Panc1 (cell line): ENCODE results near the gene TXN. TPM values are rescaled to one million over a fixed set of nuclear protein-coding genes. Genes with fewer than 3 reads are reported as not detected.

Experiments used
- ATAC-seq: fragments of 200-7000 bp; cut with Tn5 transposase; 2 replicates; pipeline ENCODE4 v1.9.1; 2020; ENCODE audit warnings: mild to moderate bottlenecking, moderate library complexity
- BruUV-seq: library from RNA; stranded (reverse); fragments of 400-500 nt; replicated peaks from 2 replicates; lab custom pipeline; 2021; lab: Mats Ljungman, UMichigan
- CTCF ChIA-PET: fragments of 300-600 bp; sonication (Branson Sonifier 250); formaldehyde crosslinking; loops from one replicate; lab custom pipeline; 2022; ENCODE audit warnings: antibody characterized with exemption; lab: Charles Lee
- POLR2A ChIA-PET: fragments of 300-600 bp; sonication (Branson Sonifier 250); formaldehyde crosslinking; loops from one replicate; lab custom pipeline; 2022; ENCODE audit warnings: antibody characterized with exemption; lab: Charles Lee
- DNase-seq: peaks from one replicate; pipeline ENCODE4 v3.0.0-alpha.2; 2010; ENCODE audit warnings: low read depth, low spot score
- H3K27ac ChIP-seq: 2 replicates; pipeline ENCODE4 v1.5.1; 2011; ENCODE audit warnings: mild to moderate bottlenecking, low read length, inconsistent platforms
- H3K27me3 ChIP-seq: fragments of 200-500 bp; sonication (Bioruptor generic); 2 replicates; pipeline ENCODE4 v1.6.0; 2014; ENCODE audit warnings: low read length, inconsistent platforms; ENCODE audit not compliant: control insufficient read depth, insufficient read depth
- H3K36me3 ChIP-seq: fragments of 200-500 bp; sonication (Bioruptor generic); 2 replicates; pipeline ENCODE4 v1.5.1; 2014; ENCODE audit warnings: inconsistent platforms, mild to moderate bottlenecking, low read length, moderate library complexity; ENCODE audit not compliant: control insufficient read depth, insufficient read depth
- H3K4me1 ChIP-seq: 2 replicates; pipeline ENCODE4 v1.5.1; 2011; ENCODE audit warnings: inconsistent platforms, mild to moderate bottlenecking, low read length, moderate library complexity; ENCODE audit not compliant: control insufficient read depth, insufficient read depth
- H3K4me3 ChIP-seq, 2 experiments: 2 replicates each; pipeline ENCODE4 v1.5.1; 2011 to 2012; ENCODE audit warnings: low read depth in 2 of 2, low read length in 2 of 2, mild to moderate bottlenecking in 2 of 2, inconsistent platforms in 1 of 2, moderate library complexity in 1 of 2
- H3K9me3 ChIP-seq: fragments of 200-500 bp; sonication (Bioruptor generic); 2 replicates; pipeline ENCODE4 v1.5.1; 2014; ENCODE audit warnings: low read depth, mild to moderate bottlenecking, inconsistent platforms, low read length, moderate library complexity; ENCODE audit not compliant: control insufficient read depth, insufficient read depth
- POLR2AphosphoS5 ChIP-seq: IDR thresholded peaks from 2 replicates; pipeline ENCODE4 v1.6.1; 2012; ENCODE audit warnings: mild to moderate bottlenecking, low read depth, low read length, moderate library complexity
- SIN3A ChIP-seq: IDR thresholded peaks from 2 replicates; pipeline ENCODE4 v1.6.1; 2012; ENCODE audit warnings: low read depth, mild to moderate bottlenecking, low read length, moderate library complexity, borderline replicate concordance; ENCODE audit not compliant: insufficient read depth
- TCF7L2 ChIP-seq: IDR thresholded peaks from 2 replicates; pipeline ENCODE4 v1.6.1; 2011; ENCODE audit warnings: mild to moderate bottlenecking, low read depth, low read length, inconsistent platforms
- in situ Hi-C: cut with HindIII; loops from 2 replicates; pipeline ENCODE4 v1.10.0; 2016; ENCODE audit warnings: low sequenced_read_pairs, low pct_unique_long_range_greater_than_20kb
- intact Hi-C: fragments of 100-400 bp; cut with micrococcal nuclease; formaldehyde crosslinking; loops from one replicate; pipeline ENCODE4 v1.10.0; 2022; ENCODE audit not compliant: unreplicated experiment
- total RNA-seq: library from RNA; stranded (reverse); gene quantifications from one replicate; pipeline ENCODE4 v1.2.1, GENCODE V29; 2021; ENCODE audit not compliant: unreplicated experiment
- TF ChIP-seq, protein P1 (sequence below), 2 experiments: IDR thresholded peaks; 2 replicates each; pipeline ENCODE4 v1.6.1; 2011 to 2012; ENCODE audit warnings: low read depth in 2 of 2, control low read depth in 1 of 2, low read length in 1 of 2, mild to moderate bottlenecking in 1 of 2, moderate library complexity in 1 of 2; ENCODE audit not compliant: insufficient read depth in 1 of 2
- TF ChIP-seq, protein P2 (sequence below): fragments of 450-650 bp; IDR thresholded peaks from 2 replicates; pipeline ENCODE4 v1.5.1; 2017; ENCODE audit warnings: mild to moderate bottlenecking

Gene TXN
- total RNA-seq, 1 experiment from 2014 or later = 197 TPM

DNA sequence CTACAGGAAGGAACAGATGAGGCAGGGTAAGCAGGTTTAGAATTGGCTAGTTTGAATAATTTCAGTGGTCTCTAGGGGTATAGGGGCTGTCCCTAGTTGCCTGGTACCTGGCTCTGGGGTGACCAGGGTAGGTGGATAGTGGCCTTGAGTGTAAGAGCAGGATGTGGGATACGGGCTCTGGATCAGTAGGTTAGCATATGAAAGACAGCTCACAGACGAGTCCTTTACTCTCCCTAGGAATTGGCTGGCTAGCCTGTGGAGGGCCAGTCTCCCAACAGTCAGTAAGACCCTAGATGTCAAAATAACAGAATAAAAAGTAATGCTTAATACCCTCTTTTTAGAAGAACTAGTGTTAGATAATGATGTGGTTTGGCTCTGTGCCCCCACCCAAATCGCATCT, 31.7 kb downstream of the TXN start:
- TF ChIP-seq, protein P1, sequence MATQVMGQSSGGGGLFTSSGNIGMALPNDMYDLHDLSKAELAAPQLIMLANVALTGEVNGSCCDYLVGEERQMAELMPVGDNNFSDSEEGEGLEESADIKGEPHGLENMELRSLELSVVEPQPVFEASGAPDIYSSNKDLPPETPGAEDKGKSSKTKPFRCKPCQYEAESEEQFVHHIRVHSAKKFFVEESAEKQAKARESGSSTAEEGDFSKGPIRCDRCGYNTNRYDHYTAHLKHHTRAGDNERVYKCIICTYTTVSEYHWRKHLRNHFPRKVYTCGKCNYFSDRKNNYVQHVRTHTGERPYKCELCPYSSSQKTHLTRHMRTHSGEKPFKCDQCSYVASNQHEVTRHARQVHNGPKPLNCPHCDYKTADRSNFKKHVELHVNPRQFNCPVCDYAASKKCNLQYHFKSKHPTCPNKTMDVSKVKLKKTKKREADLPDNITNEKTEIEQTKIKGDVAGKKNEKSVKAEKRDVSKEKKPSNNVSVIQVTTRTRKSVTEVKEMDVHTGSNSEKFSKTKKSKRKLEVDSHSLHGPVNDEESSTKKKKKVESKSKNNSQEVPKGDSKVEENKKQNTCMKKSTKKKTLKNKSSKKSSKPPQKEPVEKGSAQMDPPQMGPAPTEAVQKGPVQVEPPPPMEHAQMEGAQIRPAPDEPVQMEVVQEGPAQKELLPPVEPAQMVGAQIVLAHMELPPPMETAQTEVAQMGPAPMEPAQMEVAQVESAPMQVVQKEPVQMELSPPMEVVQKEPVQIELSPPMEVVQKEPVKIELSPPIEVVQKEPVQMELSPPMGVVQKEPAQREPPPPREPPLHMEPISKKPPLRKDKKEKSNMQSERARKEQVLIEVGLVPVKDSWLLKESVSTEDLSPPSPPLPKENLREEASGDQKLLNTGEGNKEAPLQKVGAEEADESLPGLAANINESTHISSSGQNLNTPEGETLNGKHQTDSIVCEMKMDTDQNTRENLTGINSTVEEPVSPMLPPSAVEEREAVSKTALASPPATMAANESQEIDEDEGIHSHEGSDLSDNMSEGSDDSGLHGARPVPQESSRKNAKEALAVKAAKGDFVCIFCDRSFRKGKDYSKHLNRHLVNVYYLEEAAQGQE (IDR thresholded peaks at IDR 0.05; ENCODE audit: insufficient read depth in 1 of 2, low read depth in 2 of 2, low read length in 1 of 2) = no peak
- no peak for TF ChIP-seq TCF7L2
- no peak for TF ChIP-seq POLR2AphosphoS5
- TF ChIP-seq, protein P2, sequence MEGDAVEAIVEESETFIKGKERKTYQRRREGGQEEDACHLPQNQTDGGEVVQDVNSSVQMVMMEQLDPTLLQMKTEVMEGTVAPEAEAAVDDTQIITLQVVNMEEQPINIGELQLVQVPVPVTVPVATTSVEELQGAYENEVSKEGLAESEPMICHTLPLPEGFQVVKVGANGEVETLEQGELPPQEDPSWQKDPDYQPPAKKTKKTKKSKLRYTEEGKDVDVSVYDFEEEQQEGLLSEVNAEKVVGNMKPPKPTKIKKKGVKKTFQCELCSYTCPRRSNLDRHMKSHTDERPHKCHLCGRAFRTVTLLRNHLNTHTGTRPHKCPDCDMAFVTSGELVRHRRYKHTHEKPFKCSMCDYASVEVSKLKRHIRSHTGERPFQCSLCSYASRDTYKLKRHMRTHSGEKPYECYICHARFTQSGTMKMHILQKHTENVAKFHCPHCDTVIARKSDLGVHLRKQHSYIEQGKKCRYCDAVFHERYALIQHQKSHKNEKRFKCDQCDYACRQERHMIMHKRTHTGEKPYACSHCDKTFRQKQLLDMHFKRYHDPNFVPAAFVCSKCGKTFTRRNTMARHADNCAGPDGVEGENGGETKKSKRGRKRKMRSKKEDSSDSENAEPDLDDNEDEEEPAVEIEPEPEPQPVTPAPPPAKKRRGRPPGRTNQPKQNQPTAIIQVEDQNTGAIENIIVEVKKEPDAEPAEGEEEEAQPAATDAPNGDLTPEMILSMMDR = no peak
- no peak for TF ChIP-seq SIN3A
- H3K27ac ChIP-seq = no peak overlapping the region
- ATAC-seq = no peak
- H3K9me3 ChIP-seq = no peaks in the 10 kb centered on the region
- H3K27me3 ChIP-seq = no peaks in the 10 kb centered on the region
- no TSS peak for BruUV-seq
- no peaks in the 10 kb centered on the region for H3K4me1 ChIP-seq
- POLR2A ChIA-PET = no interaction called here
- in situ Hi-C loops = no loop called here
- no peak for DNase-seq
- no peak overlapping the region for H3K4me3 ChIP-seq
- CTCF ChIA-PET = no interaction called here
- H3K36me3 ChIP-seq = no peaks in the 10 kb centered on the region
- intact Hi-C loops = no loop called here

DNA sequence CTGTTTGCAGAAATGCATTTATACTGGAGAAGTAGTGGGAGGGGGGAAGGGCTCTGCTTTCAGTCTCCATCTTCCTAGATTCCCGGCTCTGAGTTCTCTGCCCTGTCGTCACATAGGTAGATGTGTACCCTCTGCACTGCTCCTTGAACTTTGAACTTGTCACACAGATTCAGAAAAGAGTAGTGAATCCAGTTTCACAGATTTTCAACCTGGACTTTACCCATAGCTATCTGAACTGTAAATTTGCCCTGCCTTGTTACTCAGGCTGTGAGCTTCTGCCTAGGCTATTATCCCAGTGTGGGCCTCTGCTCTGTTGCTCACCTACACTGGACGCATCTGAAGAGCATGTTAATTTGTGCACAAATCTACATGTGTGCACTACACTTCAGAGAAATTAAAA, 35.5 kb downstream of the TXN start:
- H3K4me1 ChIP-seq = no peaks in the 10 kb centered on the region
- H3K27ac ChIP-seq = no peak overlapping the region
- ChIA-PET POLR2A (no interaction called here), CTCF (no interaction called here)
- in situ Hi-C loops = no loop called here
- no TSS peak for BruUV-seq
- no peaks in the 10 kb centered on the region for H3K27me3 ChIP-seq
- no peak overlapping the region for H3K4me3 ChIP-seq
- no peak for TF ChIP-seq TCF7L2
- TF ChIP-seq SIN3A = no peak
- TF ChIP-seq POLR2AphosphoS5 = no peak
- TF ChIP-seq, protein P1 (IDR thresholded peaks at IDR 0.05; ENCODE audit: insufficient read depth in 1 of 2, low read depth in 2 of 2, low read length in 1 of 2) = no peak
- TF ChIP-seq, protein P2 = no peak
- DNase-seq (no peak), ATAC-seq (no peak)
- H3K36me3 ChIP-seq = no peaks in the 10 kb centered on the region
- intact Hi-C loops = no loop called here
- no peaks in the 10 kb centered on the region for H3K9me3 ChIP-seq
